HG03103 (cell line): ENCODE measurements around the gene TP53I13.
"Not testable (repeated sequence)": the region's sequence is repeated elsewhere in the genome, so short reads cannot be mapped to it uniquely, and the experiment has no call there.

Experiments
- ATAC-seq: cut with Tn5 transposase; IDR thresholded peaks from one replicate; pipeline ENCODE4 v1.9.1; 2021; ENCODE audit warnings: low read depth; ENCODE audit not compliant: unreplicated experiment

TP53I13 gene

GRCh38 chr17:29568331-29569244, at the start of gene TP53I13:
Gene TP53I13 (plus strand): TSS chr17:29568701. CDS start chr17:29568759, 58 bp downstream.
- peak; percentile 37 for ATAC-seq

- ATAC-seq, result no peak
Observed at GRCh38 chr17:29524692-29525091, 43.8 kb upstream of the TP53I13 start.

- no peak for ATAC-seq
Observed at GRCh38 chr17:29526322-29526721, 42.2 kb upstream of the TP53I13 start.

GRCh38 chr17:29533976-29534375, 34.5 kb upstream of the TP53I13 start:
- ATAC-seq, result no peak

GRCh38 chr17:29544066-29544465, 24.4 kb upstream of the TP53I13 start:
- no peak for ATAC-seq

- ATAC-seq, result no peak
Observed at GRCh38 chr17:29546085-29546484, 22.4 kb upstream of the TP53I13 start.

- ATAC-seq, result no peak
Observed at GRCh38 chr17:29546830-29547229, 21.7 kb upstream of the TP53I13 start.

GRCh38 chr17:29549177-29549923, 19.2 kb upstream of the TP53I13 start:
- ATAC-seq, result no peak

- ATAC-seq, result no peak
Observed at GRCh38 chr17:29555840-29556239, 12.7 kb upstream of the TP53I13 start.

- no peak for ATAC-seq
Observed at GRCh38 chr17:29557085-29557738, 11.3 kb upstream of the TP53I13 start.

GRCh38 chr17:29557739-29558116, 10.8 kb upstream of the TP53I13 start:
- ATAC-seq, result no peak

GRCh38 chr17:29558139-29558538, 10.4 kb upstream of the TP53I13 start:
- ATAC-seq, result not testable (repeated sequence)

- no peak for ATAC-seq
Observed at GRCh38 chr17:29559640-29560039, 8.9 kb upstream of the TP53I13 start.

- no peak for ATAC-seq
Observed at GRCh38 chr17:29560316-29560715, 8.2 kb upstream of the TP53I13 start.

- no peak for ATAC-seq
Observed at GRCh38 chr17:29561554-29562517, 6.7 kb upstream of the TP53I13 start.

GRCh38 chr17:29562615-29563014, 5.9 kb upstream of the TP53I13 start:
- no peak for ATAC-seq

GRCh38 chr17:29563816-29564215, 4.7 kb upstream of the TP53I13 start:
- no peak for ATAC-seq

- ATAC-seq, result no peak
Observed at GRCh38 chr17:29565643-29566472, 2.6 kb upstream of the TP53I13 start.
